Measurements from ENCODE around the gene PRPF38A.

The PRPF38A gene

DNA sequence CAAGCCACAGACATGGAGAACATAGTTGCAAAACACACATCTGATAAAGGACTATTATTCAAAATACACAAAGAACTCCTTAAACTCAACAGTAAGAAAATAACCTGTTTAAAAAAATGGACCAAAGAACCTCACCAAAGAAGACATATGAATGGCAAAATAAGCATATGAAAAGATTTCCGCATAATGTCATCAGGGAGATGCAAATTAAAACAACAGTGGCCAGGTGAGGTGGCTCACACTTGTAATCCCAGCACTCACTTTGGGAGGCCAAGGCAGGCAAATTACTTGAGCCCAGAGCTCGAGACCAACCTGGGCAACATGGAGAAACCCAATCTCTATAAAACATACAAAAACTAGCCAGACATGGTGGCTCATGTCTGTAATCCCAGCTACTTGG, 50.4 kb downstream of the PRPF38A start:
- Histone ChIP-seq H3K4me3 (replicated peaks; ENCODE audit: low read depth, low read length) (no peak overlapping the region), H3K27me3 (replicated peaks; ENCODE audit: control insufficient read depth, insufficient read depth, low read length) (no peaks in the 10 kb centered on the region), H3K36me3 (ENCODE audit: control insufficient read depth, insufficient read depth, low read length) (no peaks in the 10 kb centered on the region; the same call in 1 of the 2 replicates)
- DNase-seq (ENCODE audit: extremely low read depth, insufficient read length), result no peak
- TF ChIP-seq, protein P1, sequence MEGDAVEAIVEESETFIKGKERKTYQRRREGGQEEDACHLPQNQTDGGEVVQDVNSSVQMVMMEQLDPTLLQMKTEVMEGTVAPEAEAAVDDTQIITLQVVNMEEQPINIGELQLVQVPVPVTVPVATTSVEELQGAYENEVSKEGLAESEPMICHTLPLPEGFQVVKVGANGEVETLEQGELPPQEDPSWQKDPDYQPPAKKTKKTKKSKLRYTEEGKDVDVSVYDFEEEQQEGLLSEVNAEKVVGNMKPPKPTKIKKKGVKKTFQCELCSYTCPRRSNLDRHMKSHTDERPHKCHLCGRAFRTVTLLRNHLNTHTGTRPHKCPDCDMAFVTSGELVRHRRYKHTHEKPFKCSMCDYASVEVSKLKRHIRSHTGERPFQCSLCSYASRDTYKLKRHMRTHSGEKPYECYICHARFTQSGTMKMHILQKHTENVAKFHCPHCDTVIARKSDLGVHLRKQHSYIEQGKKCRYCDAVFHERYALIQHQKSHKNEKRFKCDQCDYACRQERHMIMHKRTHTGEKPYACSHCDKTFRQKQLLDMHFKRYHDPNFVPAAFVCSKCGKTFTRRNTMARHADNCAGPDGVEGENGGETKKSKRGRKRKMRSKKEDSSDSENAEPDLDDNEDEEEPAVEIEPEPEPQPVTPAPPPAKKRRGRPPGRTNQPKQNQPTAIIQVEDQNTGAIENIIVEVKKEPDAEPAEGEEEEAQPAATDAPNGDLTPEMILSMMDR (IDR thresholded peaks at IDR 0.05; ENCODE audit: insufficient read depth, low read length, poor library complexity, severe bottlenecking), result no peak

DNA sequence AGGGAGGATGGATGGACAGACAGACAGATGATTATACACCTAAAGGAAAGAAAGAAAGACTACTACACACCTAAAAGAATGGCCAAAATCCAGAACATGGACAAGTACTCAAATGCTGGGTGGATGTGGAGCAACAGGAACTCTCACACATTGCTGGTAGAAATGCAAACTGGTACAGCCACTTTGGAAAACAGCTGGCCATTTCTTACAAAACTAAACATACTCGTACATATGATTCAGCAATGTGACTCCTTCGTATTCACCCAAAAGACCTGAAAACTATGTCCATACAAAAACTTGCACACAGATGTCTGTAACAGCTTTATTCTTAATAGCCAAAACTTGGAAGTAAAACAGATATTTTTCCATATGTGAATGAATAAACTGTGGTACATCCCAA, 51.3 kb downstream of the PRPF38A start:
- no peak for DNase-seq (ENCODE audit: extremely low read depth, insufficient read length)
- no peaks in the 10 kb centered on the region; the same call in 1 of the 2 replicates for H3K36me3 ChIP-seq (ENCODE audit: control insufficient read depth, insufficient read depth, low read length)
- H3K27me3 ChIP-seq (replicated peaks; ENCODE audit: control insufficient read depth, insufficient read depth, low read length), result no peaks in the 10 kb centered on the region
- H3K4me3 ChIP-seq (replicated peaks; ENCODE audit: low read depth, low read length), result no peak overlapping the region
- TF ChIP-seq, protein P1 (IDR thresholded peaks at IDR 0.05; ENCODE audit: insufficient read depth, low read length, poor library complexity, severe bottlenecking), result no peak

DNA sequence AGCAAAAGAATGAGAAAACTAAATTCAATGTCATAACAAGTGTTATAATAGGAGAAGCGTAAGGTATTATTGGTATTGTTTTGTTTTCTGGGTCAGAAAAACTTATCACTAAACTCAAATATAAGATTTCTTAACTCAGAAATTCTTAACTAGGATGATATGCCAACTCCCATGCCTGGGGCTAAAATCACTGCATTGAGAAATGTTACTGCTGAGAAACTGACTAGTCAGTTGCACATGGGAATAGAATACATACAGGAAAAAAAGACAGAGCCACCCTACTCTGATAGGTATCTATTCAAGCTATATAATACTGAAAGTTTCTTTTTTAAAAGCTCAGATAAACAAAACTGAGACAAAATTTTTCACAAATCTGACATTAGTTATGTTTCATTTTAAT, 56.3 kb downstream of the PRPF38A start:
- no peak for DNase-seq (ENCODE audit: extremely low read depth, insufficient read length)
- H3K4me3 ChIP-seq (replicated peaks; ENCODE audit: low read depth, low read length), result no peak overlapping the region
- H3K27me3 ChIP-seq (replicated peaks; ENCODE audit: control insufficient read depth, insufficient read depth, low read length), result no peaks in the 10 kb centered on the region
- no peaks in the 10 kb centered on the region; the same call in 1 of the 2 replicates for H3K36me3 ChIP-seq (ENCODE audit: control insufficient read depth, insufficient read depth, low read length)
- TF ChIP-seq, protein P1 (IDR thresholded peaks at IDR 0.05; ENCODE audit: insufficient read depth, low read length, poor library complexity, severe bottlenecking), result no peak

DNA sequence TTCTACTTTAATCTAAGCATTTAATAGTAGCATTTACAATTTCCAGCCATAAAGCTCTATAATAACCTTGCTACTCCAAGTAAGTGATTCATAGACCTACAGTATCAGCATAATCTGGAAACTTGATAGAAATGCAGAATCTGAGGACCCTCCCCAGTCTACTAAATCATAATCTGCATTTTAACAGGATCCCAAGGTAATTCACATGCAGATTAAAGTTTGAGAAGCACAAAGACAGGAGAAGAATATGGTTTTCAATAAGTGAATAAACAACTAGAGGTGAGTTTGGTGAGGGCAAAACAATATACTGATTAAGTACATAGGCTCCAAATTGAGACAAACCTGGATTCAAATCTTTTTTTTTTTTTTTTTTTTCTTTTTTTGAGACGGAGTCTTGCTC, 57.4 kb downstream of the PRPF38A start:
- H3K36me3 ChIP-seq (ENCODE audit: control insufficient read depth, insufficient read depth, low read length), result no peaks in the 10 kb centered on the region; the same call in 1 of the 2 replicates
- TF ChIP-seq, protein P1 (IDR thresholded peaks at IDR 0.05; ENCODE audit: insufficient read depth, low read length, poor library complexity, severe bottlenecking), result no peak
- no peak overlapping the region for H3K4me3 ChIP-seq (replicated peaks; ENCODE audit: low read depth, low read length)
- no peak for DNase-seq (ENCODE audit: extremely low read depth, insufficient read length)
- no peaks in the 10 kb centered on the region for H3K27me3 ChIP-seq (replicated peaks; ENCODE audit: control insufficient read depth, insufficient read depth, low read length)

DNA sequence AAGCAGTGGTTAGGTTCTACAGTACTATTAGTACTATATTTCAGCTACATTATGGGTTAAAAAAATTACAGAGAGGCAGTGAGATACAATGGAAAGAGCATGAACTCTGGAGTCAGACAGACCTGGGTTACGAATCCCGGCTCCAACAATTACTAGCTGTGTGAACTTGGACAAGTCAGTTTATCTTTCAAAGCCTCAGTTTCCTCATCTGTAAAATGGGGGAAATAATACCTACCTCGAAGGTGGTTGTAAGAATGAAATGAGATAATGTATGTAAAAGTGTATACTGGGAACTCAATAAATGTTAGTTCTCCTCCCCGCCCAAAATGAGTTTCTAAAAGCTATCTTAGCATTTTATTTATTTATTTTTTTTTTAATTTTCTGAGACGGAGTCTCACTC, 59.5 kb downstream of the PRPF38A start:
- H3K4me3 ChIP-seq (replicated peaks; ENCODE audit: low read depth, low read length), result no peak overlapping the region
- TF ChIP-seq, protein P1 (IDR thresholded peaks at IDR 0.05; ENCODE audit: insufficient read depth, low read length, poor library complexity, severe bottlenecking), result no peak
- no peaks in the 10 kb centered on the region; the same call in 1 of the 2 replicates for H3K36me3 ChIP-seq (ENCODE audit: control insufficient read depth, insufficient read depth, low read length)
- DNase-seq (ENCODE audit: extremely low read depth, insufficient read length), result no peak
- H3K27me3 ChIP-seq (replicated peaks; ENCODE audit: control insufficient read depth, insufficient read depth, low read length), result no peaks in the 10 kb centered on the region

DNA sequence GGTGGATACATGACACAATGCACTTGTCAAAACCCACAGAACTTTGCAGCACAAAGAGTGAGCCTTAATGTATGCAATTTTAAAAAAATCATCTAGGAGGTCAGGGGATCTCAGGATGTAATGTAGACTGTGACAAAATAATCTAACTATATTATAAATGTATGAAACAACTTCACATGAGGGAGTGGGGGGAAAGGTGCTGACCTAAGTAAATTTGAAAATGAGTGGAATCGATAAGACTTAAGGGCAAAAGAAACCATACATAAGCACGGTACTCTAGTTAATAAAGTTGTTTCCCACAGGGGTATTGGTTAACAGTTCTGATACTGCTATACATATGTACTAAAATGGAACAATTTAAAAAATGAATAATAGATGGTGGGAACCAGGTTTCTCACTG, 64.7 kb downstream of the PRPF38A start:
- TF ChIP-seq, protein P1 (IDR thresholded peaks at IDR 0.05; ENCODE audit: insufficient read depth, low read length, poor library complexity, severe bottlenecking), result no peak
- Histone ChIP-seq H3K4me3 (replicated peaks; ENCODE audit: low read depth, low read length) (no peak overlapping the region), H3K27me3 (replicated peaks; ENCODE audit: control insufficient read depth, insufficient read depth, low read length) (no peaks in the 10 kb centered on the region), H3K36me3 (ENCODE audit: control insufficient read depth, insufficient read depth, low read length) (no peaks in the 10 kb centered on the region)
- no peak for DNase-seq (ENCODE audit: extremely low read depth, insufficient read length)
